GM21447 (cell line): ENCODE measurements around the gene C1orf35.

Experiments
- ATAC-seq: cut with Tn5 transposase; IDR thresholded peaks from one replicate; pipeline ENCODE4 v1.9.1; 2021; ENCODE audit not compliant: unreplicated experiment

The C1orf35 gene

DNA sequence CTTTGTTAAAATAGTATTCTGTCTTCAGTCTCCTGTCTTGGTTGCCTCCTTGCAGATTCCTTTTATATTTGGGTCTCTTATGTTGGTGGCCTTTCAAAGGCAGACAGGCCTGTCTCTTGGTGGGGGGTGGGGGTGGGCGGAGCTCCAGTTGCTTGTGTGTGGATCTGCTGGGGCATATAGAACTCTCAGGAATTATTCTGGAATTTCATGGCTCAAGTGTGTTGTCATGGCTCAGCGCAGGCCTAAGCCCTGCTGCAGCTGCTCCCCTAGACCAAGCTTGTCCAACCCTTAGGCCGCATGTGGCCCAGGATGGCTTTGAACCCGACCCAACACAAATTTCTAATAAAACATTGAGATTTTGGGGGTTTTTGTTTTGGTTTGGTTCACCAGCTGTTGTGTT, 8.0 kb downstream of the C1orf35 start:
- ATAC-seq, result no peak

DNA sequence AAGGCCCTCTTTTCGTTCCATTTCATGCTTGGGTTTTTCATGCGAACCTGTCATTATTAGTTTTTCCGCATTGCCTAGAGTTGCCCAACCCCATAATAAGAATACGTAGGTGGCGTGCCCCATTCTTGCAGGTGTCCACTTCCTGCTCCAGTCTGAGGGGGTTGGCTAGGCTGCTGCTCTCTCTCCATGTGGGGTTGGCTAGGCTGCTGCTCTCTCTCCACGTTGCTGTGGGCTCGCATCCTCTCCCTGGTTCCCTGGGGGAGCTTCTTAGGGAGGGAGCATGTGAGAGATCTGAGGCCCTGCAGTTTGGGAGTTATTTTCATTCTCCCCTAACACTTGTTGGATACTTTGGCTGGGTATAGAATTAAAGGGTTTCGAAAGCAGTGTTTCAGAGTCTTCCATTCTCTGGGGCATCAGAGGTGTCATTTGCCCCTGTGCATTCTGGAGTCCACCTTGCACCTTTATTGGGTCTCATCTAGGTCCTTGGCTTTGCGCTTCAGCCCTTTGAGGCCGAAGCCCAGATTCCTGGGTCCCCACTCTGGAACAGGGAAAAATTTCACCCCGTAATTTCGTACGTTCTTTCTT, 8.6 kb downstream of the C1orf35 start:
- no peak for ATAC-seq

GRCh38 chr1:228093050-228093906, 9.8 kb downstream of the C1orf35 start:
- ATAC-seq, result no peak

GRCh38 chr1:228092342-228093049, 10.6 kb downstream of the C1orf35 start:
- no peak for ATAC-seq

DNA sequence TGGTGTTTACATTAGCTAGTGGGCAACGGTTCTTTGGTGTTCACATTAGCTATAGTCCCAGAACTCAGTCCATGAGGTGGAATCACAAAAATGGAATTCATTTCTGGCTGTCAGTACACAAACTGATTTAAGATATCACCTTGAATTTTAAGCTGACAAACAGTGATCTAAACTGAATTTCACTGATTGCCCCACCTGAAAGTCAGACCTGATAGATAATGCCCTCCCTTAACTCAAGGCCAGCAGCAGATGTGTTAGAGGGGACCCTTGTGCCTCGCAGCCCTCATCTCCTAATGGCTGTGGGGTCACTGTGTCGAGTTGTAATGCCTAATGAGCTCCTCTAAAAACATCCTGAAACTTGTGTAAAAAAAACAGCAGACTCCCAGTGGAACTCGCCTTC, 12.0 kb downstream of the C1orf35 start:
- no peak for ATAC-seq

- no peak for ATAC-seq
Observed at GRCh38 chr1:228090613-228091081, 12.5 kb downstream of the C1orf35 start.

- no peak for ATAC-seq
Observed at GRCh38 chr1:228089519-228090380, 13.4 kb downstream of the C1orf35 start.

DNA sequence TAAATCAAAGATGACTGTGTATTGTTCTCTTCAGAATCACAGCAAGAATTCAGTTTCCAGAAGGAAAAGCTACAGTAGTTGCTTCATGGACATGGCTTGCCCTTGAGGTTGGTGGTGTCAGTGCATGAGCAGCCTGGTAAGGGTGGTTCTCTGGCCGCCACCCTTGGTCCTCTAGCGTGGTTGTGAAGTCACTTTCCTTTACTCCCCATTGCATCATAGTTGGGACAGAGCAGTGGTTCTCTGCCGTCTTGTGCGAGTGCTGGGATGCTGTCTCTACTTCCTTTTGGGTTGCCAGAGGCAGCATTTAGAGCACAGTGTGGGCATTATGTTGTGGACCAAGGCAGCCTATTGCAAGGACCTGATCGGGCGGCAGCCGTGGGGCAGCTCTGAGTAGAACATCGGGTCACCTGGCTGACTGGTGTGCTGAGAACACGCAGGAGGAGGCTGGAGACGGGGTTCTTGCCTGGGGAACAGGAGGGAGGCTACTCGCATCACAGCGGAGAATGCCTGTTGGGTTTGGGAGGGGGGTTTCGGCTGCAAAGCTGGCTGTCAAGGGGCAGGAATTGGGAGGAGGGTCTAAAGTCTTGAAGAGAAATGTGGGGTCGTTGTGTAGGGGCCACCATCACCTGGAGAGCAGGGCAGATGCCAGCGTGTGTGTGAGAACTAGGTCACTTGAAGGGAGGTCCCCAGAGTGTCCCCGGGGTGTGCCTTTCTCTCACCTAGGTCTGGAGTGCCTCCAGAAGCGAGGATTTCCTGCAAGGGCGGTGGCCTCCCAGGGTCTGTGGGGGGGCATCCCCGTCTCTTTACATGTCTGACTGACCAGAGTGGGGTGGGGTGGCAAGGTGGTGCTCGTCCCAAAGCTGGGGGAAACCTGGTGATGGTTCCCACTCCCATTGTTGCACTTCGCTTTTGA, 14.3 kb downstream of the C1orf35 start:
- ATAC-seq, result no peak

DNA sequence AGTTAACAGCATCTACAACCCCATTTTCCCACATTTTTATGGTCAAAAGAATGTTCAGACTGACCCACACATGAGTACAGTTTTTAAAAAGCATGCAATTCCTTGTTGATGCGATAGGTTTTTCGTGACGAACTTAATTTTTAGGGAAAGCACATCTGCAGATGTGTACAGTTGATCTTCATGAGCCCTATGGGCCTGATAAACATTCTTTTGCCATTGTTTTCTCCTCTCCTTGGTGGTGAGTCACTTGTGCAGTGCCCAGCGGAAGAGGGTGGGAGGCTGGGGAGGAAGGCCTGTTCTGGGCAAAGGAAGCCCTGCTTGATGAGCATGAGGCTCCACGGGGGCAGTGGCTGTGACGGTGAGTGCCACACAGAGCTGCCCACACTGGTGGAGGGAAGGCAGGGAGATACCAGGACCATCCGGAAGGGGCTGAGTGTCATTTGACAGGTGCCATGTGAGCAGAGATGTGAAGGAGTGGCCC, 15.3 kb downstream of the C1orf35 start:
- no peak for ATAC-seq

DNA sequence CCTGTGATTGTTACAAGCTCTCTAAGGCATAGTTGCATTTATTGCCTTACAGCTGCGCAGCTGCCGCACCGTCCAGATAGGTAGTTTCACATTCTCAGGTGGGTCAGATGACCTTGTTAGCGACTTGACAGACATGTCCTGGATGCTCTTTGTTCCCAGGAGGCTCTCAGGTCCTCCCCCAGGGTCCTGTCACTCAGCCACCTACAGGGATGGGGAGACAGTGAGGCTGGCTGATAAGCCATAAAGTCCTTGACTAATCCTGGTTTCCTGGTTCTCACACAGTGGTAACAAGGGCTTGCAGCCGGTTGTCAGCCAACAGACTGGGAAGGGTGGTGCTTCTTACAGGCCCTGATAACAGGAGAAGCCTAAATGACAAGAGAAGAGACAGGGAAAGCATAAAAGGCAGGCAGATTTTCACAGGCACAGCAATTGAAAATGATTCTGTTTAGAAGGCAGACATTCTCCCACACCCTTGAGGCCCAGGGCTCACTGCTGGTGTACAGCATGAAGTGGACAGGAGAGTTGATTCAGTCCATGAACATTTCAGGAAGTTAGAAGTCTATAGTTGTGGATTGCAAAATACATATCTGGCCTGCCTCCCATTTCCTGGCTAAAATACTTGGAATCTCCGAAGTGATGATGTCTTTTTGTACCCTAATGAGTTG, 17.7 kb downstream of the C1orf35 start:
- no peak for ATAC-seq

DNA sequence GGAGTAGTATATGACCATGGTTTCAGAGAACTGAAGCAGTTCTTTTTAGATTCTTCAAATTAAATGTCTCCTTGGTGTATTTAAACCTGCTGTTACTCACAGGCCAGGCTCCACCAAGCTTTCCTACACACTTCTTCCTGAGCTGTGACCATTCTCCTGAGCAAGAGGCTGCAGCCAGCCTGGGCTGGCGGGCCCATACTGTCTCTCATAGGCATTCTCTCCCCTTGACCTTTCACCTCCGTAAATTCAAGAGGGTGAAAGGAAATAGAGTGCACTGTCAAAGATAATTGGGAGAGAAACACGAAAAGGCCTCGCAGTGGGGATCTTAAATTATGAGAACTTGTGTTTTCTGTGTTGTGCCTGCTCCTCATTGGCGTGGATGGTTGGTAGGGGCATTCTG, 18.3 kb downstream of the C1orf35 start:
- ATAC-seq, result no peak

DNA sequence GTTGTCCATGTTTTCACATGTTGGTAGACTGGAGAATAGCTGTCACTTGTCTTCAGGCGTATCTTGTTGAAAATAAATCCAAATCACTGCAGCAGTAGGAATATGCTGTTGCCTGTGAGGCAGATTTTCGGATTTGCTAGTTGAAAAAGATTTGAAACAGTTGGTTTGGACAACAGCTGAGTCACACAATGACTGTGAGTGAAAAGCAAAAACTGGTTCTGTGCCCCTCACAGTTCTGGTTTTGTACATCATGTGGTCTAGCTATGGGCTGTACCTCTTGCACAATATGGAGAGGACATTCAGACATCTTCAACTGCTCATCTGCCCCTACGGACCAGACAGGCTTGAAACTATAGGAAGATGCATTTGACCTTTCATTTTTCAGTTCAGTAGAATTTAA, 18.8 kb downstream of the C1orf35 start:
- no peak for ATAC-seq

- ATAC-seq, result no peak
Observed at GRCh38 chr1:228083871-228084278, 19.2 kb downstream of the C1orf35 start.

DNA sequence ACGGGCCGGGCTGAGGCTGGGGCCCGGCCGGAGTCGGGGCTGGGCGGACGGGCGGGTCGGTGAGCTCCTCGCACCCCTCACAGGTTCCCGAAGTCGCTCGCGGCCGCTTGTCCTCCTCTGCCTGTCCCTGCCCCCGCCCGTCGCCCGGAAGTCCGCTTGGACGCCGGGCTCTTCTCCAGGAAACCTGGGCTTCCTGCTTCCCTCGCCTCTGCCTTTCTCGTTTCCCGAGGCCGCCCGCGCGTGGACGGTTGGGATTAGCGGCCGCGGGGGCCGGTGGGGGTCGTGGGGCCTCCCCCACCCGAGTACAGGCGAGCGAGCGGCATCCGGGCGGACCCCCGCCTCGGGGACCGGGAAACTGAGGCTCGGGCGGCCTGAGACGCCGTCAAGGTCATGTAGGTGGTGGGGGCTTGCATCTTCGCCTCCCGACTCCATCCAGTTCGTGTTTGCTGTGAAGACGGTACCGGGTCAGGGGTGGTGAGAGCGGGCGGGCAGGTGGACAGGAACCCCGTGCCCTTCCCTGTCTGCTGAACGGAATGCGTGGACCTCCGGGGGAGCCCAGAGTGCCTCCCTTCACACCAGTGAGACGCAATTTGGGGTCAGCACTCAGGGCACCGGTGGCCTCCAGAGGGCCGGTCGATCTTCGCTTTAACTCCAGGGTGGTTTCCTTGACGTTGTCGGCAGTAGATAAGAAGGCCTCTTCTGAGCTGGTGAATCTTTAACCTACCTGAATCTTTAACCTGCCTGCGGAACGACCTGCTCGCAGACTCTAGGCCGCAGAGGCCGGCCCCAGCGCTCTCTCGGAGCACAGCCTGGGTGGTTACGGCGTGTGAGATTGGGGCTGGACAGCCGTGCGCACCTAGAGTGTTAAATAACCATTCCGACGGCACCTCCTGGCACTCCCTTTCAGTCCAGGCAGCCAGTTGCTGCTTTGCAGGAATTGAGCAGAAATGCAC, 19.9 kb downstream of the C1orf35 start:
- peak; percentile 15 for ATAC-seq

GRCh38 chr1:228082214-228082917, 20.8 kb downstream of the C1orf35 start, which contains the start of gene ARF1:
Gene ARF1 (plus strand): TSS chr1:228082708. CDS start chr1:228097115, 14,407 bp downstream.
- peak; percentile 59 for ATAC-seq

- ATAC-seq, result peak; percentile 4
Observed at GRCh38 chr1:228081578-228082213, 21.4 kb downstream of the C1orf35 start.

DNA sequence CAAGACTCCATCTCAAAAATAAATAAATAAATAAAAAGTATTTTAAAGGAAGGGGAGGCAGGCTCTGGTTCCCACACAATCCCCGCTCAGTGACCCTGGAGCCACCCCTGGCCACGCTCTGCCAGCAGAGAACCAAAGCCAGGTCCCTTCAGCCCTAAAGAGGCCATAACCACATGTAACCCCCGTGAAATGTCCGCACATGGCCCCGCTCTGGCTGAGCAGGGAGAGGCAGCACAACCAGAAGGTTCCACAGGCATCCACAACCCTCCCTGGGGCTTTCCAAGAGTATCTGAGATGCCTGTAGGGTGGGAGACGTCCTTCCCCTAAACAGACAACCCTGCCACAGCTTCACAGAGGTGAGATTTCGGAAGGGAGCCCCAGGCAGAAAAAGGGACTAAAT, 22.0 kb downstream of the C1orf35 start:
- ATAC-seq, result no peak
